B cell (primary cell): Measurements from ENCODE around the gene SLC25A40. TPM values are rescaled to one million over a fixed set of nuclear protein-coding genes. Genes with fewer than 3 reads are reported as not detected.

Source experiments
- ATAC-seq: fragments of 200-7000 bp; cut with Tn5 transposase; one replicate; pipeline ENCODE4 v1.10.0; 2021; ENCODE audit warnings: low read depth, mild to moderate bottlenecking, moderate number of reproducible peaks, moderate library complexity
- CTCF ChIA-PET: fragments of 350-600 bp; sonication (Branson Sonifier 250); formaldehyde crosslinking; loops from one replicate; lab custom pipeline; 2021; ENCODE audit warnings: antibody characterized with exemption, inconsistent platforms; lab: Charles Lee
- POLR2A ChIA-PET: fragments of 350-600 bp; sonication (Branson Sonifier 250); formaldehyde crosslinking; loops from one replicate; lab custom pipeline; 2021; ENCODE audit warnings: antibody characterized with exemption; lab: Charles Lee
- DNase-seq: peaks from one replicate; pipeline ENCODE4 v3.0.0; 2013
- H2AFZ ChIP-seq: 2 replicates; pipeline ENCODE4 v1.6.1; 2012; ENCODE audit warnings: mild to moderate bottlenecking, low read depth, low read length; ENCODE audit not compliant: insufficient read depth, poor library complexity, severe bottlenecking
- H3K27ac ChIP-seq, 2 donors: 1 replicate in 1 of 2; 2 replicates in 1 of 2; pipeline ENCODE4 v1.5.1; 2012 to 2013; ENCODE audit warnings: low read length in 2 of 2, mild to moderate bottlenecking in 2 of 2, moderate library complexity in 1 of 2
- H3K27me3 ChIP-seq, 4 experiments: fragments of 200-600 bp in 1 of 4; sonication (generic) in 1 of 4; replicated peaks in 1 of 4; 1 replicate in 2 of 4; 2 replicates in 2 of 4; pipeline versions ENCODE4 v1.6.1 to v1.7.0; 2013 to 2016; ENCODE audit warnings: low read length in 3 of 4, mild to moderate bottlenecking in 2 of 4, mixed read lengths in 1 of 4, moderate library complexity in 1 of 4; ENCODE audit not compliant: insufficient read depth in 4 of 4, control insufficient read depth in 3 of 4; ENCODE audit errors: control extremely low read depth in 1 of 4
- H3K36me3 ChIP-seq, 2 experiments: replicated peaks in 1 of 2; 1 replicate in 1 of 2; 2 replicates in 1 of 2; pipeline versions ENCODE4 v1.6.1 to v1.7.1; 2013; ENCODE audit warnings: low read length in 1 of 2; ENCODE audit not compliant: insufficient read depth in 2 of 2, control insufficient read depth in 1 of 2; ENCODE audit errors: control extremely low read depth in 1 of 2, extremely low read depth in 1 of 2
- H3K4me1 ChIP-seq, 2 donors: fragments of 200-600 bp in 1 of 2; sonication (generic) in 1 of 2; 1 replicate in 1 of 2; 2 replicates in 1 of 2; pipeline versions ENCODE4 v1.5.1 to v1.6.1; 2013 to 2017; ENCODE audit warnings: low read length in 2 of 2; ENCODE audit not compliant: control insufficient read depth in 2 of 2, insufficient read depth in 2 of 2
- H3K4me2 ChIP-seq: replicated peaks from 2 replicates; pipeline ENCODE3; 2012; ENCODE audit warnings: mild to moderate bottlenecking, low read depth, low read length; ENCODE audit not compliant: poor library complexity, severe bottlenecking
- H3K4me3 ChIP-seq, 5 experiments: fragments of 200-600 bp in 1 of 5; sonication (generic) in 1 of 5; 1 replicate in 3 of 5; 2 replicates in 2 of 5; pipeline versions ENCODE4 v1.5.1 to v1.7.0; 2011 to 2016; ENCODE audit warnings: low read length in 4 of 5, mild to moderate bottlenecking in 4 of 5, low read depth in 2 of 5, control low read depth in 1 of 5, moderate library complexity in 1 of 5; ENCODE audit not compliant: insufficient read depth in 1 of 5; ENCODE audit errors: control extremely low read depth in 1 of 5, extremely low read depth in 1 of 5
- H3K79me2 ChIP-seq: fragments of 200-600 bp; sonication (generic); one replicate; pipeline ENCODE4 v1.6.0; 2016; ENCODE audit warnings: low read length; ENCODE audit not compliant: control insufficient read depth, insufficient read depth
- H3K9ac ChIP-seq: fragments of 200-600 bp; sonication (generic); 2 replicates; pipeline ENCODE4 v1.6.1; 2017; ENCODE audit warnings: mild to moderate bottlenecking, low read length, moderate library complexity
- H3K9me3 ChIP-seq, 3 donors: one replicate each; pipeline versions ENCODE4 v1.6.1 to v1.7.1; 2013; ENCODE audit warnings: low read length in 2 of 3; ENCODE audit not compliant: control insufficient read depth in 2 of 3, insufficient read depth in 1 of 3; ENCODE audit errors: control extremely low read depth in 1 of 3
- H4K20me1 ChIP-seq: 2 replicates; pipeline ENCODE4 v1.6.0; 2012; ENCODE audit warnings: mild to moderate bottlenecking, low read length; ENCODE audit not compliant: insufficient read depth, control insufficient read depth, poor library complexity, severe bottlenecking
- H3K27ac Mint-ChIP-seq: one replicate; pipeline ENCODE4 v1.8.0; 2021; ENCODE audit warnings: mixed read lengths
- H3K27me3 Mint-ChIP-seq: one replicate; pipeline ENCODE4 v1.8.0; 2021; ENCODE audit warnings: mixed read lengths
- H3K4me1 Mint-ChIP-seq: one replicate; pipeline ENCODE4 v1.8.0; 2021; ENCODE audit warnings: mixed read lengths
- H3K4me3 Mint-ChIP-seq: one replicate; pipeline ENCODE4 v1.8.0; 2021; ENCODE audit warnings: mixed read lengths
- H3K9me3 Mint-ChIP-seq: one replicate; pipeline ENCODE4 v1.8.0; 2022; ENCODE audit warnings: mixed read lengths; ENCODE audit not compliant: insufficient read depth
- CTCF ChIP-seq: fragments of 200-600 bp; IDR thresholded peaks from one replicate; pipeline ENCODE4 v1.8.0; 2022; ENCODE audit warnings: antibody characterized with exemption, mild to moderate bottlenecking
- EZH2 ChIP-seq: IDR thresholded peaks from 2 replicates; pipeline ENCODE4 v1.6.1; 2012; ENCODE audit warnings: borderline replicate concordance, low read depth, mild to moderate bottlenecking, moderate library complexity, low read length; ENCODE audit not compliant: insufficient read depth, poor library complexity, severe bottlenecking
- WGBS: methylation state at CpG from one replicate; pipeline ENCODE4 v1.1.5; 2013; ENCODE audit warnings: missing lambda C conversion rate; ENCODE audit not compliant: insufficient coverage; 5-methylcytosine and 5-hydroxymethylcytosine counted together
- intact Hi-C: fragments of 100-400 bp; cut with micrococcal nuclease; formaldehyde crosslinking; loops from one replicate; pipeline ENCODE4 v1.10.0; 2022
- polyA plus RNA-seq: library from polyadenylated mRNA; depleted of rRNA; stranded (reverse); fragments of >200 nt; gene quantifications from 2 replicates; pipeline ENCODE4 v1.2.3, GENCODE V29; 2012
- total RNA-seq, 2 donors: library from RNA; stranded (reverse); fragments of 120-200 nt in 1 of 2; gene quantifications; 1 replicate in 1 of 2; 2 replicates in 1 of 2; pipeline versions ENCODE4 v1.2.3 to v1.2.4, GENCODE V29; 2013 to 2022

Gene SLC25A40
- total and polyA plus RNA-seq, 2 donors (not counting 1 experiment from before 2014, with no cell fraction given) = 10.5 to 28.1 TPM

- Histone ChIP-seq H4K20me1 (no peaks in the 10 kb centered on the region), H3K27me3 (no peaks in the 10 kb centered on the region), H3K4me2 (no peak overlapping the region), H3K79me2 (peaks cover 43% of the 10 kb centered on the region), H3K36me3 (peaks cover 0 to 18% of the 10 kb centered on the region in 2 experiments), H3K4me3 (no peak overlapping the region), H2AFZ (no peak overlapping the region), H3K27ac (no peak overlapping the region), H3K9me3 (peaks cover 3 to 24% (median 21%) of the 10 kb centered on the region in 3 donors), H3K9ac (no peak overlapping the region), H3K4me1 (no peaks in the 10 kb centered on the region)
- WGBS = 100% methylated on average over 1 of the region's 2 CpGs
- ATAC-seq (no peak), DNase-seq (no peak)
- ChIA-PET POLR2A (no interaction called here), CTCF (interaction anchor here (1.2 kb wide), 1 partner anchor 21 kb away, joined by 7 read pairs; no protein-coding TSS in a partner anchor)
- Mint-ChIP-seq H3K27ac (no peak overlapping the region), H3K4me3 (no peak overlapping the region), H3K9me3 (peaks cover 9% of the 10 kb centered on the region), H3K4me1 (peaks cover 2% of the 10 kb centered on the region), H3K27me3 (no peaks in the 10 kb centered on the region)
- intact Hi-C loops = no loop called here
- TF ChIP-seq CTCF (no peak), EZH2 (no peak)
Observed at GRCh38 chr7:87866089-87866488, 10.1 kb downstream of the SLC25A40 start.

- POLR2A ChIA-PET = no interaction called here
Observed at GRCh38 chr7:87858417-87859100, 17.6 kb downstream of the SLC25A40 start.

More at GRCh38 chr7:87858417-87859100, 17.6 kb downstream of the SLC25A40 start:
- no peaks in the 10 kb centered on the region for H3K79me2 ChIP-seq
- H3K4me3 Mint-ChIP-seq = no peak overlapping the region
- no peak overlapping the region for H2AFZ ChIP-seq
- no peak overlapping the region for H3K9ac ChIP-seq
- no CpG with 5 or more reads among the region's 3 CpGs for WGBS
- H3K4me1 Mint-ChIP-seq = peaks cover 3% of the 10 kb centered on the region
- no peak overlapping the region for H3K4me3 ChIP-seq
- no peaks in the 10 kb centered on the region for H3K27me3 Mint-ChIP-seq
- no peak for DNase-seq
- no peaks in the 10 kb centered on the region for H4K20me1 ChIP-seq
- TF ChIP-seq EZH2 (no peak), CTCF (no peak)
- H3K36me3 ChIP-seq = peaks cover 6 to 27% of the 10 kb centered on the region in 2 experiments
- no peaks in the 10 kb centered on the region for H3K9me3 ChIP-seq
- CTCF ChIA-PET = no interaction called here
- no peaks in the 10 kb centered on the region for H3K27me3 ChIP-seq
- H3K27ac ChIP-seq = no peak overlapping the region
- H3K9me3 Mint-ChIP-seq = peaks cover 3% of the 10 kb centered on the region
- intact Hi-C loops = no loop called here
- H3K27ac Mint-ChIP-seq = no peak overlapping the region
- ATAC-seq = no peak
- H3K4me2 ChIP-seq = no peak overlapping the region
- H3K4me1 ChIP-seq = no peaks in the 10 kb centered on the region
